NCI-H1694 (cell line): ENCODE results near the gene CORIN.
"Not testable (repeated sequence)": the region's sequence is repeated elsewhere in the genome, so short reads cannot be mapped to it uniquely, and the experiment has no call there.

Experiments
- DNase-seq: peaks from one replicate; lab custom pipeline; 2025; lab: John Stamatoyannopoulos, UW

The CORIN gene

DNA sequence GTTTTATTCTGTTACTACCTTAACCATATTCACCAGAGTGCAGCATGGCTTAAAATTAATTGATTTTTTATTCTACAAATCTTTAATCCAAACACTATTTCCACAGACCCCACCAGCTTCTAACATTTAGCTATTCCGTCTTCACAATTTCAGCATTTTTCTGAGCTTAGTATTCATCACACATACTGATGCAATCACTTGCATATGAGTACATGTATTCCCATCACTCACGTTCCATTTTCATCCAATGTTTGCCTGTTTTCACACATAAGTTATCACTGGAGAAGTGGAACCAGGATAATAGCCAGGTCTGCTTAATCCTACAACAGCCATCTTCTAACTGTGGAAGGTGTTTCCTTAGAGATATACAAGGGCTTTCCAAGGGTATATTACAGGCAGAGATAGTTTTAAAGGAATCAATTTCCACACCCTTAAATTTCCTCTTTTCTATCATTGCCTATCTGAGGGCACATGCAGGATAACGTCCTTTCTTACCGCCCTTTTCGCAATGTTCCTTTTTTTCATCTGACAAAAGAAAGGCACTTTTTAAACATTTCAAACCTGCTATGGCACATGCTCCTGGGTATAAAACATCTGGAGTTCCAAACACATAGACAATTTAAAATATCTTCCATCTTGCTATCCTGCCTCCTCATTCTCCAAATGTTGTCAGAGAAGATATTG lies 115.8 kb downstream of the CORIN start:
- DNase-seq, result no peak

DNA sequence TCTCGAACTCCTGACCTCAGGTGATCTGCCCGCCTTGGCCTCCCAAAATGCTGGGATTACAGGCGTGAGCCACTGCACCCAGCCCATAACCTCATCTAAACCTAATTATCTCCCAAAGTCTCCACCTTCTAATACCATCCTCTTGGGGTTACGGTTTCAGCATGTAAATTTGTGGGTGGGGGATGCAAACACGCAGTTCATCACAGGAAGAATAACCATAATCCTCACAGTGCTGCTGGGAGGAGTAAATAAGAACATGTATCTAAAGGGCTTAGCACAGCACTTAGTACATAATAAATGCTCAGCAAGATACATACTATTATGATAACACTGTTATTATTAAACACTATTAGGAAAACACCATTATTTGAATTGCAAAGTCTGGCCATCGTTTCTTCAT lies 116.4 kb downstream of the CORIN start:
- DNase-seq, result no peak

DNA sequence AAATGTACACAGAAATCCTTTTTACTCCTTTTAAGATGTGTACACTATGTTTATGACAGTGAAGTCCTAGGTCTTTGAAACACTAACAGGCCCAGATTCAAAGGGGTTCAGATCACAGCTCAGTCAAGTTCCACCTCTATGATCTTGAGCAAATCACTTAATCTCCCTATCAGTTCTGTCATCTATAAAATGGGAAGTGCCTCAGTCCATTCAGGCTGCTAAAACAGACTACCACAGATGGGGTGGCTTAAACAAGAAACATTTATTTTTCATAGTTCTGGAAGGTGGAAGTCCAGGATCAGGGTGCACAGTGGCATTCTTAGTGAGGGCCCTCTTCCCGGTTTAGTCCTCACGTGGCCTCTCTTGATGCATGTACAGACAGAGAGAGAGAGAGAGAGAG lies 117.1 kb downstream of the CORIN start:
- no peak for DNase-seq

DNA sequence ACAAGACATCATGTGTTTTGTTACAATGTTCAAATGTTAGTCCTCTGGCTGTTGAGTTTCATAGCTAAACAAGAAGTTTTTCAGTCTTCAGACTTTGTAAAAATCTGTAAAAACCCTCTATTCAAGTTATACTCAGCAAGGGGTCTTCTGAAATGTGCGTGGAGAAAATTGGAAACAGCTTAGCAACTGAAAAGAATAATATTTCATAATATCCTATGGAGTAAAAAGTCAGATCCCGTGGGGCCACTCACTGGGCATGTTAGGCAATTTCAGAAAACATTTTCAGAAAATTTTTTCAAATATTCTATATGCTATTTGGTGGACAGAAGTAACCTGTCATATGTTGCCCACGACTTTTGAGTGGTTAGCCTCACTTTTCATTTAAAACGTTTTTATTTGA lies 118.3 kb downstream of the CORIN start:
- no peak for DNase-seq

DNA sequence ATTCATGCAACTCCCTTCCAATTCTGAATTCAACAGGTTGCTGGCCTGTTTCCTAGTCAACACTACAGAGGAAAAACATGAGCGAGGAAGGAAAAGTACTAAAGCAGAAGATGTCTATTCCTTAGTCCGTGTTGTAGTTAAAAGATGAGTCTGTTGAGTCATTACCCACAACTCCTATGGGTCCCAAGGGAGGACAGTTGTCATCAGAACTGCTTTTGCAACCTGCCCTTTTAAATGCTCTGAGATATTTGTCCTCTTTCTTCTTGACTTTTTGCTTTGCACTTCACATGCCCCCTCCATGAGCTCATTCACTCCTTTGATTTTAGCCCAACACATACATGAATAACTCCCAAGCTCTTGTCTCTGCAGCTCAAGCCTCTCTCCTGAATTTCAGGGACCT lies 119.2 kb downstream of the CORIN start:
- no peak for DNase-seq

DNA sequence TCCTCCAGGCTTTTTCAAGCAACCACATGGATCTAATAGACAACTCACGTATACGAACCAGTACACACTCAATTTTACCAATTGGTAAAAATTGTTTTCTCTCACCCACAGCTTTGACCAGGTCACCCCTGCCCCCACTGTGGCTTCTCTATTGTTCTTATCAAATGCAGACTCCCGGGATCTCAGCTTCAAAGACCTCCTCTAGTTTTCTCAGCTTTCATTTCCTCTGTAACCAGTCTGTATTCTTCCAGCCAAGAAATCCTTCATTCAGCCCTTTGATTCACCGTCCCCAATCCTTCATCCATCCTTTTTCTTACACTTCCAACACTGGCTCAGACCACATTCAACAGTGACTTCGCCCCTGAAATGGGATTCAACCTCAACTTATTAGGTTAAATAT lies 120.7 kb downstream of the CORIN start:
- no peak for DNase-seq

DNA sequence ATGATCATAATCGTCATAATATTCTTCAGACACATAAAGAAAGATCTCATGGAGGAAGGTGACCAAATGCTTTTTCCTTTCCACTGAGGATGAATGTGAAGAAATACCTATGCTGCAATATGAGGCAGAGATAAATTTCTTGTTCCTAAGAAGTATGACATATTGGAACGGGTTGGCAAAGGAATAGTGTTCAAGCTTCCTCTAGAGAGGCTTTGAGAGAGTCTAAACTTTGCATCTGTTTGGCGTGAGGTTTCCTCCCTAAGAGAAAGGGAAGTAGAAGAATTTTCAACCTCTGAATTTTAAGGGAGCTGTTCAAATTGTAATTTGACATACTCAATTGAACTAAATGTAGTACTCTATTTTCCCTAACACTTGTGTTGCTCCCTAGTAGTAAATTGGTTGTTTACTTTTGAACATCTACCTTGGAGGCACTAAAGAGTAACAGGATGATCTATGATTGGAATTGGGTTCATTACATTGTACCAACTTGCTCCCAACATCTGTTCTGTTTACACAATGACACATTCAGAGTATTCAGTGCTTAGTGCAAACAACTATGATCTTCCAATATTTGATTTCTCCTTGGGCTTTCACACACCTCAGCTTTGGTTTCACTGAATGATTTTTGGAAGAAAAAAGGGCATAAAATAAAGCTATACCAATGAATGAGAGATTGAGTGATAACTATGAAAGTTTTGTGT lies 122.0 kb downstream of the CORIN start:
- DNase-seq, result no peak

DNA sequence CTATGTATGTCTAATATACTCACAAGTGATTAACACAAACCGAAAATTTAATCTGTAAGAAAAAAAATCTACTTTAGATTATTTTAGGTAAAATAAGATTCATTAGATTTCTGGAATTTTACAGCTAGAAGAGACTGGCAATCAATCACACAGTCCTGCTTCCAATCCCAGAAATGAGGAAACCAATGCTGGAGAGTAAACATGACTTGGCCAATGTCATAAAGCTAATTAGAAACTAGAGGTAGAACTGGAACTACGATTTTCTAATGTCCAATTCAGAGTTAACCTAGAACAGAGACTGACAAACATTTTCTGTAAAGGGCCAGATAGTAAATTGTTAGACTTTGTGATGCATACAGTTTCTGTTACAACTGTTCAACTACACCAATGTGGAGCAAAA lies 123.6 kb downstream of the CORIN start:
- no peak for DNase-seq

DNA sequence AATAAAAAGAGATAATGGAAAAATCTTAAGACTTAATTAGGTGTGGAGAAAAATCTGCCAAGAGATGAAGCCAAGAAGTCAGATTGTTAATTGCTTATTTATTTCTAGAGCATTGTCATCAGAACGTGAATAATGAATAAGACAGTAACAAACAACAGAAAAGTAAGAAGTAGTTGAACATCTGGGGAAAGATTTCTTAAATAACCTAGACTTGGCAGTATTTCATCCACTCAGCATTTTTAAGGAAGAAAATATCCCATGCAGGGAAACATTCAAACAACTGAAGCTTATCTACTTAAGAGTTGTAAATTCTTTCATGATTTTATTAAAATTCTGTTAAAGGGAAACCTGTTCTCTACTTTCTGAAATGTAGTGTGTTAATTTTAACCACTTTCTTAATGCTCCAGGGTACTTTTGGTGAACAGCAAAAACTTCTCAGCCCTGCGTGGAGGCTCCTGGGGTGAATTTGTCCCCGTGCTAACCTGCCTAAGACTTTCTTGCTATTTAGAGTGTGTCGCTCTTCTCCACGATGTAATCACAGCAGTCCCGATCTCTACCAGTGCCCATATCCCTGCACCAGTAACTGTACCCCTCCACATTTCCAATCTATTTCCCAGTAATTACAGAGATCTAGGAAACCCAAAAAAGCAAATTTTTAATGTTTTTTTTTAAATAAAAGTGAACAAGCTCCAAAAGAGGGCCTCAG lies 124.6 kb downstream of the CORIN start:
- DNase-seq, result no peak

DNA sequence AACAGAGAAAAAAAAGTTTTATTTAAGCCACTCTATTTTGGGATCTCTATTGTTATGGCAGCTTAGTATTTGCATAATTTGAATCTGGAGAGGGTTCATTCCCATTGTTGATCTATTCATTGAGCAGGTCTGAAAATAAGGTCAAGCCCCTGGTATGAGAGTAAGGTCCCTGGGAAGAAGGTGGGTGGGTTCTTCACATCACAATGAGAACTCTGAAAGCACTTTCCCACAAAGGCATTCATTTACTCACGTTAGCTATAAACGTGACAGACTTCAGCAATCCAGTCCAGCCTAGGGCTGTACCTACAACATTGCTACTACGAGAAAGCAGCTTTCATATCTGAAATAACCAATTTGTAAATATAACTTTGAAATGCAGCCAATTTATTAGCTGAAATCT lies 126.2 kb downstream of the CORIN start:
- DNase-seq, result no peak

DNA sequence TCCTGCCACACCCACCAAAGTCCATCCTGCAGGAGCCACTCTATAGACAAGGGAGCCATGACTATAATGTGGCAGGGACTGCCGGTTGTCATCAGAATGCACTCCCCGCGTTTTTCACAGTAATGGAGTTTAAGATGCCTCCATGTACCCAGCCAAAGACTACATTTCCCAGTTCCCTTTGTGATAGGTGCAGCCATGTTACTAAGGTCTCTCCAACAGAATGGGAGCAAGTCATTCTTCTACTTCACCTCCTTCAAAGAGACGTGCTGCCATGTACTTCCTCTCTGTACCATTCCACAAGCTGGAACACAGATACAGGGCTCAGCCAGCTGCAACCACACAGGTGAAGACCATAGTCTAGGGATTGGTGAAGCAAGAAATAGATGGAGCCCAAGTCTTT lies 126.7 kb downstream of the CORIN start:
- no peak for DNase-seq

DNA sequence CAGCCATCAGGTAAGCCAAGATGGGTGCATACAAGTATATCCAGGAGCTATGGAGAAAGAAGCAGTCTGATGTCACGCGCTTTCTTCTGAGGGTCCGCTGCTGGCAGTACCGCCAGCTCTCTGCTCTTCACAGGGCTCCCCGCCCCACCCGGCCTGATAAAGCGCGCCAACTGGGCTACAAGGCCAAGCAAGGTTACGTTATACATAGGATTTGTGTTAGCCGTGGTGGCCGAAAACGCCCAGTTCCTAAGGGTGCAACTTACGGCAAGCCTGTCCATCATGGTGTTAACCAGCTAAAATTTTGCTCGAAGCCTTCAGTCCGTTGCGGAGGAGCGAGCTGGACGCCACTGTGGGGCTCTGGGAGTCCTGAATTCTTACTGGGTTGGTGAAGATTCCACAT lies 131.5 kb downstream of the CORIN start:
- not testable (repeated sequence) for DNase-seq

DNA sequence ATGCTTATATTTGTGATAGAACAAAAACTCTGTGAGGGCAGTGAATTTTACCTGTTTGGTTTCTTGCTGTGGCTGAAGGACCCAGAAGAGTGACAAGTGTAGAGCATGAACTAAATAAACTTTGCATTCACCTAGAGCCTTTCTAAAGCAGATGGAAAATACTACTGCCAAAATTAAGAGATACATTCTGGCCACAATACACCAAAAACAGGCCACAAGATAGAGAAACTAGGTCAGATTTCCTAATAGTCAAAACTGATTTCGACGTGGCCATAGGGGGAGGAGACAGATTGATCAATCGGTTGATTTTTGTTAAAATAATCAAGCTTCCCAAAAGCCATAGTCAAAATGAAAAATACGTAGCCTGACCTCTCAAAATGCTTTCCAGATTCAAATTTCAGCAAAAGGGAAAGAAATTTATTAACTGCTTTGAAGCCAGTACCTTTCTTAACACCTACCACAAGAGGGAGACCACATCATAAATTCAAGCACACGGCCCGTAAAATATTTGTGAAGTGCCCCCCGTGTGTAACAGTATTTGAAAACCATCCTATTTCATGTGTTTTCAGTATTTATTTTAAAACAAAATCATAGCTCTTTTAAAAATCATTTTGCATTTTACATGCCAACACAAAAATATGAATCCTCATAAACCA lies 132.4 kb downstream of the CORIN start:
- no peak for DNase-seq

DNA sequence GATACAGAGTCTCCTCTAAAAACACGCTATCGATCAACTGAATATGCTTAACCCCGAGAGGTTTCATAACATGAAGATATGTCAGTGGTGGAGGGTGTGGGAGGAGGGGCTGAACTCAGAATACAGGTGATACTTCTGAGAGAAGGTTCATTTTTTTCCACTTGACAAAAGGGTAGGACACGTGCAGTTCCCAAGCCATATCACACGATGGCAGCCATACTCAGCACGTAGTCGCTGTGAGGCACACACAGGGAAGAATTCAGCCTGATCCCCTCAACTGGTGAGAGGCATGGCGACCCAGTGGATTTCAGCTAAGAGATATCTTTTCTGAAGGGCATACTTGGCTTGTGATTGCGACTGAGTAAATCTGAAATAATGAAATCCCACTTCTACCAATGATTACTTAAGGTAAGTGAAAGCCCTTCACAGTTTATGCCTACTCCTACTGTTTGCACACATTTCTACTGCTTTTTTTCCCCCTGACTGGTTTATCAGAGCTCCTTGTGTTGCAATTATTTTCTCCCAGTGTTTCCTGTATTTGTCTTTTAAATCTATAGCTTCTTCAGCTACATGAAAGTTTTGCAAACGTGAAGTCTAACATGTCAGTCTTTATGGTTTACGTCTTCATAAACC lies 133.1 kb downstream of the CORIN start:
- no peak for DNase-seq

DNA sequence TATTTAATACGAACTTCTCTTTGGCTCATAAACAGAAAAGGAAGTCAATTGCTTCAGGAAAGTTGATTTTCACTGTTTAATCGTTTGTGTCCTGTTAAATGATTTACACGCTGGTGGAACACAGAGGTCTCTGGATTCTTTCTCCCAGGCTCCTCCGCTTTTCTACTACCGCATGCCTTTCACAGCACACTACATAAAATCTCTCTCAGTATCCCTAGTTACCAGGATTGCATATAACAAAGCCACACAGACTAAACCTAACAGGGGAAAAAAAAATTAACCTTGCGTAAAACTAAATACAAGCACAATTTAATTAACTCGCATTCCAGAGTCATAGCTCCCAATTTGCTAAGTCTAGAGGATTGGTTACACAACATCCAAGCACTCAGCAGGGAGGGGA lies 133.9 kb downstream of the CORIN start:
- no peak for DNase-seq

DNA sequence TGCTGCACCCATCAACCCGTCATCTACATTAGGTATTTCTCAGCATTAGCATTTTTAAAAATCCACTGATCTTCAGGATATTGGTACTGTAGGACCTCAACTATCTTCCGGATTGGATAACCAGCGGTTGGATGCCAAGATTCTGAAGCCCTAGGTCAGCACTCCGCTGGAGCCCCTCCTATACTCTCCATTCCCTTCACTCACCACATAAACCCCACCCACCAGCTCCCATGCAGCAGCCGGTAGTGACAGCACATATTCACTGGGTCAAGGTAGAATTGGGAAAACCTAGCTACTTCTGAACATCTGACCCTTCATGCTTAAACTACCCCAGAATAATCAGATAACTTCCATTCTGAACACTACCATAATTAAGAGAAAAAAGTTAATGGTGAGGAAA lies 134.9 kb downstream of the CORIN start:
- no peak for DNase-seq

DNA sequence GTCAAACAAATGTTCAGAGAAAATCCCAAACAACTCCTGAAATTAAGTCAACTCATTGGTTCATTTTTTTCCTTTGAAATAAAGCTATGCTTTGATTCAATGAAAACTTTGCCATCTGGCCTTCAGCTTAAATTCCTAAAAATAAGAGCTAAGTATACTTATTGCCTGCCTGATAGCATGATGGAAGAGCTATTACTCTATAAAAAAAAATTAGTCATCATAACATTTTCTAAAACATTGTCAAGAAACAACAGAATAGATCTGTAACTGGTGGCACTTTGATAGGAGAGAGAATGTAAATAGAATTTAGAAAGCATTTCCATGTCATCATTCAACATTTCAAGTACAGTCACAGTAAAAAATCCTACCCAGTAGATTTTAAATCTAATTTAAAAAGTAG lies 136.6 kb downstream of the CORIN start:
- DNase-seq, result no peak

DNA sequence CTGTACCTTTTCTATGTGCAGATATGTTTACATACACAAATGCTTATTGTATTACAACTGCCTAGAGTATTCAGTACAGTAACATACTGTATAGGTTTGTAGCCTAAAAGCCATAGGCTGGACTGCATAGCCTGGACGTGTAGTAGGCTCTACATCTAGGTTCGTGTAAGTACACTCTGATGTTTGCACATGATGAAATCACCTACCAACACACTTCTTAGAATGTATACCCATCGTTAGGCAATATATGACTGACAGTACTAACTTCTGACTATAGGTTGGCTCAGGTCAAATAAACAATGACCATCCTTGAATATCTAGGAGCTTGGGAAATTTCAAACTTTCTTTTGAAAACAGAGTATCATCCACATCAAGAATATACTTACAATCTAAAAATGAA lies 139.0 kb downstream of the CORIN start:
- DNase-seq, result no peak

DNA sequence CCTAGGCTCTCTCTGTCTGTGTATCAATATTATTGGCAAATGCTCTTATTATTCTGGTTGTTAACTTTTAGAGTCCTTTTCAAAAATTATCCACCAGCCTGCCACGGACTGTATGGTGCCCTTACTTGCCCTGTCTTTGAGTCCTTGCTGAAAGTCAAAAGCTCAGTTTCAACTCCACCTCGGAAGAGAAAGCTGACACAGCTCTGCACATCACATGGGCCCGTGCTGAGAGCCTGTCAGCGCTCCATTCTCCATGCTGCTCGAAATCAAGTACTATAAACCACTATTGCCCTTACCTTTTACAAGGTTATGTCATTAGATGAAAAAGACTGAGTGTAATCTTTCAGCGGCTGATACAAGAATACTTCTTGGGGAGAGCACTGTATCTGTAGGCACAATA lies 141.0 kb downstream of the CORIN start:
- DNase-seq, result no peak

DNA sequence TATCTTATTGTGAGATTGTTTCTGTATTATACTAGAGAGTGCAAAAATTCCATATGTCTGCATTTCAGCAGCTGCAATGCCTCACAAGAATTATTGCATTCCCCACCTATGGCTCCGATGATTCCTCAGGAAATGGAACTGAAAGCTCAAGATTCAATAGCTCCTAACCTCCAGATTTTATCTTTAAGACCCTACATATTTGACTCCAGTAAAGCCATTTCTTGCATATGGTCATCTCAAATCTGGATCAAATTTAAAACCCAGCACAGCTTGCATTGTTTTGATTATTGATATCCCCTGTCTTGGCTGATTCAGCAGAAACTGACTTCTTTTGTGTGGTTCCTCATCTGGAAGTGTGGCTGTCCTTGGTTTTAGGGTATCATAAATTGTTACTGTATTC lies 142.6 kb downstream of the CORIN start:
- no peak for DNase-seq

DNA sequence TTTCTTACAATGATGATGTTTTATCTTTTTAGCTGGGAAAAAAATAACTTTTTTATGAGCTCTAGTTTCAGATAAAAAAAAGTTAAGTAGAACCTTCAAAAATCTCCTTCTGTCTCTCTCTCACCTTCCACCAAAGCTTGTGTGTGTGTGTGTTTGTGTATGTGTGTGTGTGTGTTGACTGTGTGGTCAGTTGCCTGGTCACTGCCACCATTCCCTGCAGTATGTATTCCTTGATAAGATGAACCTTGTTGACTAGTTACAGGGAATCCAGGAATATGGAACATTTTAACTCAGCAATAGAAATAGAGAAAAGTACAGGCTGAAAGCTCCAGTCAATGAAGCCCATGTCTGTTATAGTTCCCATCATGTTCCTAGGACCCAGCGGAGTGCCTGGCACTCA lies 143.5 kb downstream of the CORIN start:
- DNase-seq, result no peak

DNA sequence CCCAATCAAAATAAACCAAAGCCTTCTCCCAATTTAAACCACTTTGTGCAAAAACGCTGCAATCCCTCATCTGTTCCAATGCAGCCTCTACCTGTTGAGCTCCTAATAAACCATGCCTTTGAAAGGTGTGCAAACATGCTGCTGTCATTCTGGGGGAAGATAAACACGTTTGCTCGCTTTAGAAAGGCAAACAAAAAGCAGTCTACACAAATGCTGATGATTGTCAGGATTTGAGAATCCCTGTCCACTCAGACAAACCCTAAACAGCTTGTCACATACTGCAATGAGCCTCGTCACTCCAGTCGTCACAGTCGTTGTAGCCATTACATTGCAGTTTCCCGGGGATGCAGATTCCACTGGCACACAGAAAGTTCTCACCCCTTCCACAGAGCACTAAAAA lies 145.2 kb downstream of the CORIN start:
- no peak for DNase-seq
